Endothelial cell (in vitro differentiated cells): ENCODE results near the gene EPB41L4A. TPM values are rescaled to one million over a fixed set of nuclear protein-coding genes. Genes with fewer than 3 reads are reported as not detected.
"Not testable (repeated sequence)": the region's sequence is repeated elsewhere in the genome, so short reads cannot be mapped to it uniquely, and the experiment has no call there.

ENCODE experiments used
- DNase-seq: peaks from one replicate; pipeline ENCODE4 v3.0.0; 2021; ENCODE audit warnings: low spot score
- H3K27ac Mint-ChIP-seq: one replicate; pipeline ENCODE4 v1.8.0; 2021; ENCODE audit warnings: mixed read lengths, inconsistent platforms; ENCODE audit not compliant: unreplicated experiment
- H3K27me3 Mint-ChIP-seq: one replicate; pipeline ENCODE4 v1.8.0; 2021; ENCODE audit warnings: mild to moderate bottlenecking, moderate library complexity, mixed read lengths, inconsistent platforms; ENCODE audit not compliant: unreplicated experiment
- H3K36me3 Mint-ChIP-seq: one replicate; pipeline ENCODE4 v1.8.0; 2021; ENCODE audit warnings: mild to moderate bottlenecking, low read depth, mixed read lengths, inconsistent platforms; ENCODE audit not compliant: unreplicated experiment
- H3K4me1 Mint-ChIP-seq: one replicate; pipeline ENCODE4 v1.8.0; 2021; ENCODE audit warnings: mild to moderate bottlenecking, mixed read lengths, inconsistent platforms; ENCODE audit not compliant: unreplicated experiment
- H3K4me3 Mint-ChIP-seq: one replicate; pipeline ENCODE4 v1.8.0; 2021; ENCODE audit warnings: mild to moderate bottlenecking, mixed read lengths, inconsistent platforms; ENCODE audit not compliant: unreplicated experiment
- H3K9me3 Mint-ChIP-seq: one replicate; pipeline ENCODE4 v1.8.0; 2021; ENCODE audit warnings: mixed read lengths, inconsistent platforms; ENCODE audit not compliant: unreplicated experiment
- total RNA-seq: library from RNA; stranded (reverse); fragmentation: NEBNext Ultra II Directional; extraction: Animal tissue kit (Norgen Biotek cat#: 25700); gene quantifications from one replicate; pipeline ENCODE4 v1.2.1, GENCODE V29; 2021; ENCODE audit not compliant: unreplicated experiment
- TF ChIP-seq, protein P1 (sequence below): fragments of 200-600 bp; sonication (generic); IDR thresholded peaks from one replicate; pipeline ENCODE4 v1.5.0; 2021; ENCODE audit warnings: antibody characterized with exemption; ENCODE audit not compliant: unreplicated experiment

Gene EPB41L4A
- total RNA-seq, 1 donor from 2014 or later, result 50.6 TPM

DNA sequence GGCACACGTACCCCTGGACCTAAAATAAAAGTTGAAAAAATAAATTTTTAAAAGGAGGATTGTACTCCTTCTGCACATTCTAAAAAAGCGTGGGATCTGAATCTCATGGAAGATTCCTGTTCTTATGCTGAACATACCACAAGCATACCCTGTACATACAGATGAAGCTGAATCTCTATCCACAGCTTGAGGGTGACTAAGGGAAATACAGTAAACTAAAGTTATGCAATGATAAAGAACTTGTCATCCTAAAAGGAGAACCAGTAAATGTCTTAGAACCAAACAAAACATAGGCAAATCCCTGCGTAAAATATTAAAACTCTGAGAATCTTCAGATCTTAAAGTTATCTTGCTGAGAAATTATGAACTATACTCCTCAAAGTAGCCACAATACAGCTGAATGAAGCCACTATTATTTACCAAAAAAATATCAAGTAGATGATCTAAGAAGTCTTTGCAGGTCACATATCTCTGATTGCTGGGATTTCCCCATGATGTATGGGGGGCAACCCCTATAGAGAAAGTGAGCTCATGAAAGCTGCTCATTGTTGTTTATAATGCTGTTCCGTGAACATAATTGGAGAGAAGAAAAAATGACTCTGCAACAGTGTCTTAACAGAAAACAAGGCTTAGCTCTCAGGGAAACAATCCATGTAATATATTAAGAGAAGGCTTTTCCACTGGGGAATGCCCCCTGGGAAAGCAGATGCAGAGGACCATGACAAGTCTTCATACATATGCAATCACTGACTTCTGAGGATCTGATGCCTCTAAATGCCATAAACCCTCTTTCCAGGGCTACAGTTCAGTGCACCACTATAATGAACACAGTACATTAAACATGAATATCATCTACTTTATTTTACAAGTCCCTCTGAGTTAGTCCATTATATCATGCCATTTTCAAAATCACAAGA, 210.1 kb downstream of the EPB41L4A start:
- peaks cover 20% of the 10 kb centered on the region for H3K4me1 Mint-ChIP-seq
- no peak for DNase-seq
- H3K4me3 Mint-ChIP-seq, result no peak overlapping the region
- TF ChIP-seq, protein P1, sequence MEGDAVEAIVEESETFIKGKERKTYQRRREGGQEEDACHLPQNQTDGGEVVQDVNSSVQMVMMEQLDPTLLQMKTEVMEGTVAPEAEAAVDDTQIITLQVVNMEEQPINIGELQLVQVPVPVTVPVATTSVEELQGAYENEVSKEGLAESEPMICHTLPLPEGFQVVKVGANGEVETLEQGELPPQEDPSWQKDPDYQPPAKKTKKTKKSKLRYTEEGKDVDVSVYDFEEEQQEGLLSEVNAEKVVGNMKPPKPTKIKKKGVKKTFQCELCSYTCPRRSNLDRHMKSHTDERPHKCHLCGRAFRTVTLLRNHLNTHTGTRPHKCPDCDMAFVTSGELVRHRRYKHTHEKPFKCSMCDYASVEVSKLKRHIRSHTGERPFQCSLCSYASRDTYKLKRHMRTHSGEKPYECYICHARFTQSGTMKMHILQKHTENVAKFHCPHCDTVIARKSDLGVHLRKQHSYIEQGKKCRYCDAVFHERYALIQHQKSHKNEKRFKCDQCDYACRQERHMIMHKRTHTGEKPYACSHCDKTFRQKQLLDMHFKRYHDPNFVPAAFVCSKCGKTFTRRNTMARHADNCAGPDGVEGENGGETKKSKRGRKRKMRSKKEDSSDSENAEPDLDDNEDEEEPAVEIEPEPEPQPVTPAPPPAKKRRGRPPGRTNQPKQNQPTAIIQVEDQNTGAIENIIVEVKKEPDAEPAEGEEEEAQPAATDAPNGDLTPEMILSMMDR, result no peak
- H3K27me3 Mint-ChIP-seq, result no peaks in the 10 kb centered on the region
- H3K27ac Mint-ChIP-seq, result no peak overlapping the region
- peaks cover 12% of the 10 kb centered on the region for H3K36me3 Mint-ChIP-seq
- no peaks in the 10 kb centered on the region for H3K9me3 Mint-ChIP-seq

DNA sequence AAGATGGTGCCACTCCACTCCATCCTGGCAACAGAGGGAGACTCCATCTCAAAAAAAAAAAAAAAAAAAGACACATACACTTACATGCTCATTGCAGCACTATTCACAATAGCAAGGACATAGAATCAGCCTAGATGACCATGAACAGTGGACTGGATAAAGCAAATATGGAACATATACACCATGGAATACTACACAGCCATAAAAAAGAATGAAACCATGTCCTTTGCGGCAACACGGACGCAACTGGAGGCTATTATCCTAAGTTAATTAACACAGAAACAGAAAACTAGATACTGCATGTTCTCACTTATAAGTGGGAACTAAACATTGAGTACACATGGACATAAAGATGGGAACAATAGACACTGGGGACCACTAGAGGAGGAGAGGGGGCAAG, 210.9 kb downstream of the EPB41L4A start:
- not testable (repeated sequence) for DNase-seq, H3K9me3 Mint-ChIP-seq, H3K27me3 Mint-ChIP-seq, H3K27ac Mint-ChIP-seq
- H3K4me3 Mint-ChIP-seq, result peak overlapping the region; percentile 42
- H3K4me1 Mint-ChIP-seq, result peaks cover 20% of the 10 kb centered on the region
- H3K36me3 Mint-ChIP-seq, result peaks cover 16% of the 10 kb centered on the region

DNA sequence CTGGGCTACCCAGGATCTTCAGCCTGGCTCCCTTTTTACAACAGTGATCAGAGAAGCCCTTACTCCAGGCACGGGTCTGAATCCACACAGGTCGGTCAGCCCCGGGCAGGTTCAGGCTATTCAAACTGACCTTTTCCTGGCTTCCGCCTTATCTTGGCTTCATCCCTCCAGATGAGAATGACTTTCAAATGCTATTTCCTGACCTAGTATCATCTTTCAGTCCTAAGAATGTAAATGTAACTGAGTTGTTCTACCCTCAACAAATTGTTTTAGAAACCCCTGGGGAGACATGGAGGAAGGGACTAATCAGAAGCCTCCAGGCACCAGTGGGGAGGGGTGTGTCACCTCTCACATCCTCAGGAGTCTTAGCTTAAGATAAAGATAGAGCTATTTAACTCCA, 213.2 kb downstream of the EPB41L4A start:
- no peak overlapping the region for H3K27ac Mint-ChIP-seq
- no peaks in the 10 kb centered on the region for H3K9me3 Mint-ChIP-seq
- H3K27me3 Mint-ChIP-seq, result no peaks in the 10 kb centered on the region
- H3K4me1 Mint-ChIP-seq, result peaks cover 20% of the 10 kb centered on the region
- DNase-seq, result peak; percentile 11
- TF ChIP-seq, protein P1, result no peak
- peaks cover 21% of the 10 kb centered on the region for H3K36me3 Mint-ChIP-seq
- H3K4me3 Mint-ChIP-seq, result no peak overlapping the region

DNA sequence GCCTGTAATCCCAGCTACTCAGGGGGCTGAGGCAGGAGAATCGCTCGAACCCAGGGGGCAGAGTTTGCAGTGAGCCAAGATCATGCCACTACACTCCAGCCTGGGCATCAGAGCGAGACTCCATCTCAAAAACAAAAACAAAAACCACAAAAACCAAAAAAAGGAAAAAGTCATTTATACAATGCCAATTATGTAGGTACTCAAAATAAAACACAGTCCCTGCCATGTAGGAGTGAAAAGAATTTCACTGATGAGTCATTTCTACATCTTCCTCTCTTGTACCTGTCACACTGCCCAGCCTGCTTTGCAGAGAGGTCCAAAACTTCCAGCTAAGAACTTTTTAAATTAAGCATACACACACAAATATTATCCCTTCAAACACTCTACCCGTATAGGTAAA, 215.8 kb downstream of the EPB41L4A start:
- Mint-ChIP-seq H3K36me3 (peaks cover 15% of the 10 kb centered on the region), H3K4me3 (no peak overlapping the region), H3K9me3 (no peaks in the 10 kb centered on the region), H3K4me1 (peaks cover 17% of the 10 kb centered on the region), H3K27ac (no peak overlapping the region), H3K27me3 (no peaks in the 10 kb centered on the region)
- DNase-seq, result no peak
- TF ChIP-seq, protein P1, result no peak

DNA sequence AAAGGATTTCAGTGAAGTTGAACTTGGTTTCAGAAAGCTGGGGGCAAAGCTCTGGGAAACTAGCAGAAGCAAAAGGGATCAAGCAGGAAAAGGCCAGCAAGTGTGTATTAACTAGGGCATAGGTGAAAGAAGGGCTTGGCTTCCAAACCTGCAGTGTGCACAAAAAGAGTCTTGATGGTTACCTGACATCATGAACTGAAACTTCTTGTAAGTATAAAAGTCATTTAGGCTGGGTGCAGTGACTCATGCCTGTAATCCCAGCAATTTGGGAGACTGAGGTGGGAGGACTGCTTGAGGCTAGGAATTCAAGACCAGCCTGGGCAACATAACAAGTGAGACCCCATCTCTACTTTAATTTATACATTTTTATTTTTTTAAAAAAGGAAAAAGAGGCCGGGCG, 216.4 kb downstream of the EPB41L4A start:
- Mint-ChIP-seq H3K4me1 (peaks cover 17% of the 10 kb centered on the region), H3K4me3 (no peak overlapping the region), H3K27ac (no peak overlapping the region), H3K27me3 (no peaks in the 10 kb centered on the region), H3K9me3 (no peaks in the 10 kb centered on the region), H3K36me3 (peaks cover 13% of the 10 kb centered on the region)
- TF ChIP-seq, protein P1, result no peak
- no peak for DNase-seq
